ENCODE measurements around the gene SEC31A. TPM values are rescaled to one million over a fixed set of nuclear protein-coding genes. Genes with fewer than 3 reads are reported as not detected.

Gene SEC31A
- total RNA-seq, 1 experiment from 2014 or later, result 137 TPM

GRCh38 chr4:82892467-82892802 lies 1.5 kb upstream of the SEC31A start:
- ATAC-seq (no peak), DNase-seq (ENCODE audit: low spot score) (no peak)
- POLR2A ChIA-PET, result interaction anchor here (0.6 to 1.0 kb wide), 2 partner anchors 8 to 503 kb away, joined by 4 to 5 read pairs; partner anchors contain the start of gene THAP9
- CTCF ChIA-PET, result interaction anchor here (1.0 kb wide), 1 partner anchor 40 kb away, joined by 4 read pairs; no protein-coding TSS in a partner anchor
- Mint-ChIP-seq H3K9me3 (no peaks in the 10 kb centered on the region), H3K27ac (peak overlapping the region; percentile 100), H3K4me3 (peak overlapping the region; percentile 93), H3K27me3 (ENCODE audit: low read depth) (no peaks in the 10 kb centered on the region), H3K4me1 (peaks cover 29% of the 10 kb centered on the region), H3K36me3 (peaks cover 33% of the 10 kb centered on the region)
- TF ChIP-seq JUN (CRISPR knock-in tag; IDR thresholded peaks at IDR 0.05), result no peak
- no peak for TF ChIP-seq TCF7 (CRISPR knock-in tag; IDR thresholded peaks at IDR 0.05; ENCODE audit: low read depth)
- no peak for TF ChIP-seq SOX15 (CRISPR knock-in tag; IDR thresholded peaks at IDR 0.05)
- TF ChIP-seq ZSCAN18 (CRISPR knock-in tag; IDR thresholded peaks at IDR 0.05), result no peak
- TF ChIP-seq CTCF (IDR thresholded peaks at IDR 0.05), result no peak

- H3K9me3 Mint-ChIP-seq, result no peaks in the 10 kb centered on the region
- peak; percentile 6 for ATAC-seq
- TF ChIP-seq SMAD3 (CRISPR knock-in tag; IDR thresholded peaks at IDR 0.05; ENCODE audit: borderline replicate concordance), result no peak
- TF ChIP-seq FOXK1 (CRISPR knock-in tag; IDR thresholded peaks at IDR 0.05), result no peak
- no peak for TF ChIP-seq KAT7 (CRISPR knock-in tag; IDR thresholded peaks at IDR 0.05; ENCODE audit: borderline replicate concordance)
- no peak for TF ChIP-seq NR3C1 (CRISPR knock-in tag; conservative IDR thresholded peaks at IDR 0.05; ENCODE audit: low read depth)
- TF ChIP-seq SP1 (CRISPR knock-in tag; conservative IDR thresholded peaks at IDR 0.05), result no peak
- no peak for TF ChIP-seq E2F4 (CRISPR knock-in tag; IDR thresholded peaks at IDR 0.05; ENCODE audit: borderline replicate concordance, low read depth)
- TF ChIP-seq TP53 (CRISPR knock-in tag; IDR thresholded peaks at IDR 0.05), result no peak
- TF ChIP-seq MYBL2 (CRISPR knock-in tag; IDR thresholded peaks at IDR 0.05), result no peak
- no peak for TF ChIP-seq MLX (CRISPR knock-in tag; IDR thresholded peaks at IDR 0.05)
- no peak for TF ChIP-seq ATF2 (CRISPR knock-in tag; IDR thresholded peaks at IDR 0.05; ENCODE audit: borderline replicate concordance, low read depth)
- TF ChIP-seq FOXP1 (CRISPR knock-in tag; IDR thresholded peaks at IDR 0.05; ENCODE audit: borderline replicate concordance), result no peak
- POLR2A ChIA-PET, result interaction anchor here (0.6 to 1.0 kb wide), 2 partner anchors 9 to 502 kb away, joined by 4 to 5 read pairs; partner anchors contain the start of gene THAP9
- peak overlapping the region; percentile 93 for H3K4me3 Mint-ChIP-seq
- CTCF ChIA-PET, result interaction anchor here (1.0 kb wide), 1 partner anchor 40 kb away, joined by 4 read pairs; no protein-coding TSS in a partner anchor
- peaks cover 28% of the 10 kb centered on the region for H3K36me3 Mint-ChIP-seq
- H3K4me1 Mint-ChIP-seq, result peaks cover 31% of the 10 kb centered on the region
- H3K27me3 Mint-ChIP-seq (ENCODE audit: low read depth), result no peaks in the 10 kb centered on the region
- H3K27ac Mint-ChIP-seq, result peak overlapping the region; percentile 100
- DNase-seq (ENCODE audit: low spot score), result no peak
These were observed 934 bp upstream of the SEC31A start for GRCh38 chr4:82891707-82892466.
